Left ventricle myocardium inferior (tissue), 1 donor: ENCODE results near the gene TPT1. TPM values are rescaled to one million over a fixed set of nuclear protein-coding genes. Genes with fewer than 3 reads are reported as not detected.

ENCODE experiments used
- DNase-seq: peaks from one replicate; pipeline ENCODE4 v3.0.0-alpha.2; 2020
- H3K27ac ChIP-seq: fragments of 200-600 bp; replicated peaks from 2 replicates; pipeline ENCODE4 v1.8.0; 2021
- H3K27me3 ChIP-seq: fragments of 200-600 bp; 2 replicates; pipeline ENCODE4 v1.8.0; 2021; ENCODE audit warnings: low read depth
- H3K36me3 ChIP-seq: fragments of 200-600 bp; 2 replicates; pipeline ENCODE4 v1.8.0; 2021
- H3K4me1 ChIP-seq: fragments of 200-600 bp; 2 replicates; pipeline ENCODE4 v1.8.0; 2021
- H3K4me3 ChIP-seq: fragments of 200-600 bp; 2 replicates; pipeline ENCODE4 v1.8.0; 2021; ENCODE audit warnings: mild to moderate bottlenecking, moderate library complexity
- H3K9me3 ChIP-seq: fragments of 200-600 bp; replicated peaks from 2 replicates; pipeline ENCODE4 v1.8.0; 2021
- CTCF ChIP-seq: fragments of 200-600 bp; IDR thresholded peaks from 2 replicates; pipeline ENCODE4 v1.8.0; 2021; ENCODE audit warnings: antibody characterized with exemption, mild to moderate bottlenecking, borderline replicate concordance
- intact Hi-C: fragments of 100-400 bp; cut with micrococcal nuclease; formaldehyde crosslinking; loops from one replicate; pipeline ENCODE4 v1.11.0; 2022
- total RNA-seq: library from RNA; stranded (reverse); fragmentation: NEBNext Ultra II Directional; extraction: Animal tissue kit (Norgen Biotek cat#: 25700); gene quantifications from one replicate; pipeline ENCODE4 v1.2.1, GENCODE V29; 2021
- donor health status: DM: no; HTN: yes; CAD: no; lungs with severe emphysema.

Gene TPT1
- total RNA-seq, 1 donor from 2014 or later, result 4,332 TPM

GRCh38 chr13:45332036-45332830 is 8.8 kb downstream of the TPT1 start:
- Histone ChIP-seq H3K9me3 (no peaks in the 10 kb centered on the region), H3K4me3 (no peak overlapping the region), H3K36me3 (peaks cover 29% of the 10 kb centered on the region), H3K4me1 (peaks cover 99% of the 10 kb centered on the region), H3K27ac (peak overlapping the region; percentile 48), H3K27me3 (no peaks in the 10 kb centered on the region)
- DNase-seq, result no peak
- intact Hi-C loops, result no loop called here
- TF ChIP-seq CTCF, result no peak

- intact Hi-C loops, result no loop called here
- Histone ChIP-seq H3K4me3 (no peak overlapping the region), H3K9me3 (no peaks in the 10 kb centered on the region), H3K27ac (peak overlapping the region; percentile 48), H3K4me1 (peaks cover 97% of the 10 kb centered on the region), H3K27me3 (no peaks in the 10 kb centered on the region), H3K36me3 (peaks cover 24% of the 10 kb centered on the region)
- TF ChIP-seq CTCF, result no peak
- no peak for DNase-seq
Measured at GRCh38 chr13:45331692-45332035, 9.3 kb downstream of the TPT1 start.

- intact Hi-C loops, result no loop called here
- Histone ChIP-seq H3K4me1 (peaks cover 97% of the 10 kb centered on the region), H3K9me3 (no peaks in the 10 kb centered on the region), H3K27ac (peak overlapping the region; percentile 48), H3K36me3 (peaks cover 19% of the 10 kb centered on the region), H3K27me3 (no peaks in the 10 kb centered on the region), H3K4me3 (no peak overlapping the region)
- DNase-seq, result no peak
- TF ChIP-seq CTCF, result no peak
Measured at GRCh38 chr13:45331123-45331619, 9.8 kb downstream of the TPT1 start.

GRCh38 chr13:45328661-45329111 is 12.3 kb downstream of the TPT1 start:
- H3K27me3 ChIP-seq, result no peaks in the 10 kb centered on the region
- H3K4me3 ChIP-seq, result peak overlapping the region; percentile 50
- H3K36me3 ChIP-seq, result no peaks in the 10 kb centered on the region
- no peak for TF ChIP-seq CTCF
- H3K4me1 ChIP-seq, result peaks cover 91% of the 10 kb centered on the region
- intact Hi-C loops, result no loop called here
- H3K9me3 ChIP-seq, result no peaks in the 10 kb centered on the region
- no peak for DNase-seq
- peak overlapping the region; percentile 85 for H3K27ac ChIP-seq

GRCh38 chr13:45327253-45327955 is 13.6 kb downstream of the TPT1 start:
- no peaks in the 10 kb centered on the region for H3K9me3 ChIP-seq
- H3K27ac ChIP-seq, result peak overlapping the region; percentile 85
- no peaks in the 10 kb centered on the region for H3K27me3 ChIP-seq
- DNase-seq, result no peak
- no peak overlapping the region for H3K4me3 ChIP-seq
- TF ChIP-seq CTCF, result no peak
- no peaks in the 10 kb centered on the region for H3K36me3 ChIP-seq
- intact Hi-C loops, result no loop called here
- H3K4me1 ChIP-seq, result peaks cover 78% of the 10 kb centered on the region
